IgD-negative memory B cell (primary cell): ENCODE measurements around the gene SYNDIG1. TPM values are rescaled to one million over a fixed set of nuclear protein-coding genes. Genes with fewer than 3 reads are reported as not detected.

Source experiments
- H3K27ac Mint-ChIP-seq, 3 donors: one replicate each; pipeline ENCODE4 v1.8.0; 2020 to 2022; ENCODE audit warnings: mild to moderate bottlenecking in 3 of 3, mixed read lengths in 3 of 3, moderate library complexity in 1 of 3
- H3K27me3 Mint-ChIP-seq: one replicate; pipeline ENCODE4 v1.8.0; 2021; ENCODE audit warnings: mixed read lengths
- H3K36me3 Mint-ChIP-seq: one replicate; pipeline ENCODE4 v1.8.0; 2020; ENCODE audit warnings: mild to moderate bottlenecking, mixed read lengths
- H3K4me1 Mint-ChIP-seq, 3 donors: one replicate each; pipeline ENCODE4 v1.8.0; 2020 to 2022; ENCODE audit warnings: mixed read lengths in 3 of 3, mild to moderate bottlenecking in 1 of 3
- H3K4me3 Mint-ChIP-seq, 4 donors: one replicate each; pipeline ENCODE4 v1.8.0; 2020 to 2022; ENCODE audit warnings: mild to moderate bottlenecking in 4 of 4, mixed read lengths in 4 of 4, moderate library complexity in 3 of 4
- H3K9me3 Mint-ChIP-seq, 3 donors: one replicate each; pipeline ENCODE4 v1.8.0; 2020 to 2021; ENCODE audit warnings: mixed read lengths in 3 of 3, mild to moderate bottlenecking in 1 of 3
- polyA plus RNA-seq: library from polyadenylated mRNA; unstranded; fragments of 300-500 nt; fragmentation: Illumina TruSeq; gene quantifications from one replicate; pipeline ENCODE4 v1.2.3, GENCODE V29; 2021

Gene SYNDIG1
- polyA plus RNA-seq, 1 donor from 2014 or later, result not detected

DNA sequence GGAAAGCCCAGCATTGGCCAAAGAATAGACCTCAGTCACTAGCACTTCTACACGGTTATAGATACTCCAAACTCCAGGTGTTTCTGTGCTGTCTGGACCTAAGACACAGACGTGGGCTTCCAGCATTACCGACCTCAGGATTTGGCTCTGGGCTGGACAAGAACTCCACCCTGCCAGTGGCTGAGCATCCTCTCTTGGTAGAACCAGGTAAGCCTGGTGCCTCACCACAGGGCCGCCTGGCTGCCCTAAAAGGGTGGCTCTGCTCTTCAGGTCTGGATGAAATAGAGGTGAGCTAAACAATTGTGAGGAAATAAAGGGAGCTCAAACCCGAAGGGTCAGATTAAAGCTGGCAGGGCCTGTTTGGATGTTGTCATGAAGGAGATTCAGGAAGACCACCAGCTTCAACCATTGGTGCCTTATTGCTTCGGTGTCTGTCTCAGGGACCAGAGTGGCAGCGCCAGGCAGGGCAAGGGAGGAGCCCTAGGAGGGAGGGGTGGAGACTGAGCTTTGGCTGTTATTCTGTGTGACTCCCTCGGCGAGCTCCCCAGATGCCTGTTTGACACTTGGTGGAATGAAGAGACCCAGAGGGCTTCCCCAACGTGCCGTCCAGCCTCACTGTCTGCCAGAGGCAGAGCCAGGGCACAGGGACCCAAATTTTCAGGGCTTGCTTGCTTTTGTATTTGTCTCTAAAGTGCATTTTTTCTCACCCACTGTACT is 8.6 kb downstream of the SYNDIG1 start:
- Mint-ChIP-seq H3K9me3 (no peaks in the 10 kb centered on the region), H3K27me3 (peaks cover 11% of the 10 kb centered on the region), H3K36me3 (no peaks in the 10 kb centered on the region), H3K4me1 (no peaks in the 10 kb centered on the region), H3K27ac (no peak overlapping the region), H3K4me3 (no peak overlapping the region)

DNA sequence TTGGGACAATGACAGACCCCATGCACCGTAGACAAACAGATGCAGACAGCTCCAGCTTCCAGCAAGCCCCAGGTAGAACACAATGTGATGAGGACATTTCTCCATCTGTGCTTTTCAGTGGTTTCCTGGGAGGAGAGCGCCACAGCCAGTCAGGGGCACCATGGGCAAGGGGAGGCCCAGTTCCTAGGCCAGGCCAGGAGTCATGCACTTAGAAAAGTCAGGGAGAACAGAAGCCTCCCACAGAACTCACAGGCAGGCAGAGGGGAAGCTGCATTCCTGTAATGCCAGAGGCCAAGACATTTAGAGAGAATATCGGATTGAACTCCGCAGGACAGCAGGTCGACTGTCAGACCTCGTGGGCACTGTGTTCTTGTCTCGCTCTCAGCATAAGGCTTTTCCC is 9.2 kb downstream of the SYNDIG1 start:
- no peaks in the 10 kb centered on the region for H3K9me3 Mint-ChIP-seq
- H3K36me3 Mint-ChIP-seq, result no peaks in the 10 kb centered on the region
- no peak overlapping the region for H3K27ac Mint-ChIP-seq
- H3K27me3 Mint-ChIP-seq, result peaks cover 10% of the 10 kb centered on the region
- no peak overlapping the region for H3K4me3 Mint-ChIP-seq
- H3K4me1 Mint-ChIP-seq, result no peaks in the 10 kb centered on the region

- Mint-ChIP-seq H3K36me3 (no peaks in the 10 kb centered on the region), H3K4me1 (no peaks in the 10 kb centered on the region), H3K4me3 (no peak overlapping the region), H3K9me3 (no peaks in the 10 kb centered on the region), H3K27me3 (peaks cover 7% of the 10 kb centered on the region), H3K27ac (no peak overlapping the region)
Observed at GRCh38 chr20:24479106-24479505, 9.7 kb downstream of the SYNDIG1 start.

GRCh38 chr20:24479595-24479994 is 10.2 kb downstream of the SYNDIG1 start:
- no peaks in the 10 kb centered on the region for H3K36me3 Mint-ChIP-seq
- peaks cover 3% of the 10 kb centered on the region for H3K27me3 Mint-ChIP-seq
- H3K4me1 Mint-ChIP-seq, result no peaks in the 10 kb centered on the region
- no peaks in the 10 kb centered on the region for H3K9me3 Mint-ChIP-seq
- H3K27ac Mint-ChIP-seq, result no peak overlapping the region
- no peak overlapping the region for H3K4me3 Mint-ChIP-seq

DNA sequence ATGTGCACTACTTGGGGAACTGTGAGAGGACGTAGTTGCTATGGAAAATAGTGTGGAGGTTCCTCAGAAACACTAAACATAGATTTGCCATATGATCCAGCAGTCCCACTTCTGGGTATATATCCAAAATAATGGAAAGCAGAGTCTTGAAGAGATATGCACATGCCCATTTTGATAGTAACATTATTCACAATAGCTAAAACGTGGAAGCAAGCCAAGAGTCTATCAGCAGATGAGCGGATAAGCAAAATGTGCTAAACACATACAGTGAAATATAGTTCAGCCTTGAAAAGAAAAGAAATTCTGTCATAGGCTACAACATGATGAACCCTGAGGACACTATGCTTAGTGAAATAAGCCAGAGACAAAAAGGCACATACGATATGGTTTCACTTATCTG is 11.1 kb downstream of the SYNDIG1 start:
- H3K4me3 Mint-ChIP-seq, result no peak overlapping the region
- no peaks in the 10 kb centered on the region for H3K9me3 Mint-ChIP-seq
- peaks cover 3% of the 10 kb centered on the region for H3K27me3 Mint-ChIP-seq
- H3K27ac Mint-ChIP-seq, result no peak overlapping the region
- H3K4me1 Mint-ChIP-seq, result no peaks in the 10 kb centered on the region
- H3K36me3 Mint-ChIP-seq, result no peaks in the 10 kb centered on the region

DNA sequence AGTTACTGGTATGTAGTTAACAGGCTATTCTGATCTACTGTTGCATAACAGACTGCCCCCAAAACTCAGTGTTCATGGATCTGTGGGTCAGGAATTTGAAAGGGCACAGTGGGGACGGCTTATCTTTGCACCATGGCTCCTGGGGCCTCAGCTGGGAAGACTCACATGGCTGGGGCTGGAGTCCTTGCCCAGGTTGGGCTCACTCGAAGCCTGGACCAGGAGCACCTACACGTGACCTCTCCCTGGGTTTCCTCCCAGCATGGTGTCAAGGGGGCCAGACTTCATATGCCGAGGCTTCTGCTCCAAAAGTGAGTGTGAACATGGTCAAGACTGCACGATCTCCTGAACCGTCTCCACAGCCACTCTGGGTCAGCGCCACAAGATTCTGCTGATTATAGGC is 11.7 kb downstream of the SYNDIG1 start:
- H3K4me1 Mint-ChIP-seq, result no peaks in the 10 kb centered on the region
- H3K27ac Mint-ChIP-seq, result no peak overlapping the region
- H3K36me3 Mint-ChIP-seq, result no peaks in the 10 kb centered on the region
- H3K27me3 Mint-ChIP-seq, result peaks cover 3% of the 10 kb centered on the region
- no peaks in the 10 kb centered on the region for H3K9me3 Mint-ChIP-seq
- H3K4me3 Mint-ChIP-seq, result no peak overlapping the region

GRCh38 chr20:24483435-24484080 is 14.1 kb downstream of the SYNDIG1 start:
- Mint-ChIP-seq H3K9me3 (no peaks in the 10 kb centered on the region), H3K4me1 (no peaks in the 10 kb centered on the region), H3K27ac (peak overlapping the region in 1 of 3 donors; percentile 22), H3K36me3 (no peaks in the 10 kb centered on the region), H3K27me3 (peaks cover 3% of the 10 kb centered on the region), H3K4me3 (no peak overlapping the region)

DNA sequence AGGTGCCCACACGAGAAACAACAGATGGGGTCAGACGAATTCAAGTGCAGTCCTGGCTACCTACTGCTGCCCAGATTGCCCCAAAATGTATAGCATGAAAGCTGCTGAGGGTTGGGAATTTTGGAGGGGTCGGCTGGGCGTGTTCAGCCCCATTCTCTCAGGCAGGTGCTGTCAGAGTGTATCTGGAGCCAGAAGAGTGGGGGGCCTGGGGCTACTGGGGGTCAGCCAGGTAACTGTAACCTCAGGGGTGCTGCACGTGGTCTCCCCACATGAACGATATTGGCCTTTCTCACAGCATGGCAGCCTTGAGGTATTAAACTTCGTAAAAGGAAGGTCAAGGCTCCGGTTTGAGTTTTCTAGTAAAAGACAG is 14.6 kb downstream of the SYNDIG1 start:
- Mint-ChIP-seq H3K4me3 (no peak overlapping the region), H3K9me3 (no peaks in the 10 kb centered on the region), H3K4me1 (no peaks in the 10 kb centered on the region), H3K27ac (no peak overlapping the region), H3K27me3 (peaks cover 3% of the 10 kb centered on the region), H3K36me3 (no peaks in the 10 kb centered on the region)

GRCh38 chr20:24485981-24486380 is 16.6 kb downstream of the SYNDIG1 start:
- H3K36me3 Mint-ChIP-seq, result no peaks in the 10 kb centered on the region
- peaks cover 0 to 2% (median 0%) of the 10 kb centered on the region in 3 donors for H3K9me3 Mint-ChIP-seq
- no peak overlapping the region for H3K4me3 Mint-ChIP-seq
- no peaks in the 10 kb centered on the region for H3K27me3 Mint-ChIP-seq
- H3K4me1 Mint-ChIP-seq, result no peaks in the 10 kb centered on the region
- H3K27ac Mint-ChIP-seq, result no peak overlapping the region

DNA sequence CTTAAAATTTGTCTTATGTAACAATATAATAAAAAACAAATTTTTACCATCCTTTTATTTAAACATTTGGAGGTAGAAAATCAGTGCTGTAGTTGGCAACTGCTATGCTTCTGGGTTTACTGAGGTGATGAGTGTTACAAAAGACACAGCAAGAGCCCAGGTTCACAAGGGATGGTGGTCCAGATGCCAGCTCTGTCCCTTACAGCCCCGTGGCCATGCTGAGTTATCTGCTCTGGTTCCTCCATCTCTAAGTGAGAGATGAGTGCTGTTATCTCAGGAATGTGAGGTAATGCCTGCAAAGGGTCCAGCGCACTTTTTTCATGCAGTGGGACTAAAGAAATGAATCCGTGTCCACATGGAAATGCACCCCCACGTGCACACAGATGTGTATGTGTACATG is 17.8 kb downstream of the SYNDIG1 start:
- Mint-ChIP-seq H3K27ac (no peak overlapping the region), H3K4me3 (no peak overlapping the region), H3K36me3 (no peaks in the 10 kb centered on the region), H3K4me1 (no peaks in the 10 kb centered on the region), H3K27me3 (no peaks in the 10 kb centered on the region), H3K9me3 (peaks cover 0 to 2% (median 0%) of the 10 kb centered on the region in 3 donors)

DNA sequence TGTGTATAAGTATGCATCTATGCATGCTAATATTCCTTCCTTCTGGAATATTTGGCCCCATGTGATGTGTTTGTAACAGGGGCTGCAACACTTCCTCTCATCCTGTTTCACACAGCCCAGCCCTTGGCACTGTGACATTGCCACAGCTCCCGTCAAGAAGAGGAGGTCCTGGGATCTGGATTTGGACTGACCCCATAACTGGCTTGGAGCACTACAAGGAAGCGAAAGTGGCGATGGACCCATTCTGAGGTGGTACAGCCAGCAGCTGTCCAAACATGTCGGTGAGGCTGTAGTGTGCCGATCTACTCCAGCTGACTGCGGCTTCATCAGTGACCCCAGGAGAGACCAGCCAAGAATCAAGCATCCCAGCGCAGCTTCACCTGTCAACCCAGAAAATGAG is 18.2 kb downstream of the SYNDIG1 start:
- no peaks in the 10 kb centered on the region for H3K36me3 Mint-ChIP-seq
- H3K4me3 Mint-ChIP-seq, result no peak overlapping the region
- no peak overlapping the region for H3K27ac Mint-ChIP-seq
- no peaks in the 10 kb centered on the region for H3K4me1 Mint-ChIP-seq
- H3K27me3 Mint-ChIP-seq, result no peaks in the 10 kb centered on the region
- peaks cover 0 to 2% (median 0%) of the 10 kb centered on the region in 3 donors for H3K9me3 Mint-ChIP-seq

GRCh38 chr20:24488064-24488799 is 18.8 kb downstream of the SYNDIG1 start:
- H3K4me3 Mint-ChIP-seq, result no peak overlapping the region
- no peaks in the 10 kb centered on the region for H3K4me1 Mint-ChIP-seq
- no peak overlapping the region for H3K27ac Mint-ChIP-seq
- H3K9me3 Mint-ChIP-seq, result peaks cover 0 to 2% (median 0%) of the 10 kb centered on the region in 3 donors
- no peaks in the 10 kb centered on the region for H3K36me3 Mint-ChIP-seq
- H3K27me3 Mint-ChIP-seq, result no peaks in the 10 kb centered on the region

GRCh38 chr20:24488800-24489175 is 19.4 kb downstream of the SYNDIG1 start:
- H3K27me3 Mint-ChIP-seq, result no peaks in the 10 kb centered on the region
- no peaks in the 10 kb centered on the region for H3K36me3 Mint-ChIP-seq
- H3K4me1 Mint-ChIP-seq, result no peaks in the 10 kb centered on the region
- H3K27ac Mint-ChIP-seq, result no peak overlapping the region
- H3K4me3 Mint-ChIP-seq, result no peak overlapping the region
- H3K9me3 Mint-ChIP-seq, result peaks cover 0 to 2% (median 0%) of the 10 kb centered on the region in 3 donors

GRCh38 chr20:24489193-24489592 is 19.8 kb downstream of the SYNDIG1 start:
- Mint-ChIP-seq H3K4me3 (no peak overlapping the region), H3K36me3 (no peaks in the 10 kb centered on the region), H3K9me3 (peaks cover 0 to 2% (median 0%) of the 10 kb centered on the region in 3 donors), H3K27me3 (no peaks in the 10 kb centered on the region), H3K27ac (no peak overlapping the region), H3K4me1 (no peaks in the 10 kb centered on the region)

DNA sequence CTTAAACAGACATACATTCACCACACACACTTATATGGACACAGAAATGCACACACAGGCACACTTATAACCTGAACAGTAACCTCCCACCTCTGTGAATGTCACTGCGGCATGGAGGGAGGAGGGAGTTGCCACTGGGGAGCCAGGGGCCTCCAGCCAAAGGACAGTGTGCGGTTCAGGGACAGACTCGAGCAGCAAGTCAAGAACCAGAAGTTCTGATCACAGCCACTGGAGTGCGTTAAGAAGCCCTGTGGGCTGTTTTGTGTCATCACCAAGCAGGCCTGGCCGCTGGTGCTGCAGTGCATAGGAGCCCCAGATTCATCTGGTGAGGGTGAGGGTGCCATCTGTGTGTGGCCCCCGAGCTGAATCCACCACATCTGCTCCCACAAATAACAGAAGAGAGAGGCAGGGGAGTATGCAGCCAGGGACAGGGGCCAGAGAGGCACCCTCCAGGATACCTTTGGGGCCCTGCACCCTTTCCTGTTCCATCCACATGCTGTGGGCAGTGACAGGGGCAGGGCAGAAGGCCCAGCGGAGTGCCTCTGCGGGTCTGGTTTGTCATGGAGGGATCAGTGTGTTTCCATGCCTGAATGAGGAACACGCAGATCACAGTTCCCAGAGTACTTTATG is 20.3 kb downstream of the SYNDIG1 start:
- Mint-ChIP-seq H3K9me3 (peaks cover 0 to 2% (median 0%) of the 10 kb centered on the region in 3 donors), H3K27me3 (no peaks in the 10 kb centered on the region), H3K36me3 (no peaks in the 10 kb centered on the region), H3K4me3 (no peak overlapping the region), H3K27ac (no peak overlapping the region), H3K4me1 (no peaks in the 10 kb centered on the region)
